SK-N-SH (cell line): ENCODE results near the gene GPR18. TPM values are rescaled to one million over a fixed set of nuclear protein-coding genes. Genes with fewer than 3 reads are reported as not detected.

Source experiments
- CTCF ChIA-PET: fragments of 300-600, 350-600 bp; formaldehyde crosslinking; extraction: SDS; loops from one replicate; lab custom pipeline; 2021; lab: Yijun Ruan, JAX
- POLR2A ChIA-PET: fragments of 350-600 bp; sonication (Branson Sonifier 250); formaldehyde crosslinking; extraction: SDS; loops from one replicate; lab custom pipeline; 2020; ENCODE audit warnings: antibody characterized with exemption, inconsistent platforms; lab: Yijun Ruan, JAX
- DNase-seq: peaks from one replicate; pipeline ENCODE4 v3.0.0; 2012
- H2AFZ ChIP-seq: fragments of 200-600 bp; sonication (generic); 2 replicates; pipeline ENCODE4 v1.8.1; 2016; ENCODE audit warnings: antibody characterized with exemption, mild to moderate bottlenecking, low read depth
- H3F3A ChIP-seq: fragments of 200-600 bp; sonication (generic); replicated peaks from 2 replicates; pipeline ENCODE3; 2016; ENCODE audit warnings: antibody characterized with exemption, mild to moderate bottlenecking; ENCODE audit not compliant: insufficient read depth
- H3K27ac ChIP-seq, 2 experiments: fragments of 200-500 bp in 1 of 2; fragments of 200-600 bp in 1 of 2; sonication (Bioruptor generic) in 1 of 2; sonication (generic), shearing (Covaris generic) in 1 of 2; 2 replicates each; pipeline versions ENCODE4 v1.5.1 to v1.6.1; 2014 to 2016; ENCODE audit warnings: low read depth in 2 of 2, inconsistent platforms in 1 of 2, low read length in 1 of 2, mild to moderate bottlenecking in 1 of 2, mixed read lengths in 1 of 2
- H3K27me3 ChIP-seq: fragments of 200-600 bp; sonication (generic), shearing (Covaris generic); 2 replicates; pipeline ENCODE4 v1.6.1; 2016; ENCODE audit warnings: mixed run types; ENCODE audit not compliant: insufficient read depth
- H3K36me3 ChIP-seq, 2 experiments: fragments of 200-500 bp in 1 of 2; fragments of 200-600 bp in 1 of 2; sonication (Bioruptor generic) in 1 of 2; sonication (generic) in 1 of 2; replicated peaks in 1 of 2; 2 replicates each; pipeline versions ENCODE3 to v1.5.1; 2014 to 2016; ENCODE audit warnings: low read length in 1 of 2, mild to moderate bottlenecking in 1 of 2; ENCODE audit not compliant: insufficient read depth in 2 of 2, control insufficient read depth in 1 of 2
- H3K4me1 ChIP-seq, 2 experiments: fragments of 200-500 bp in 1 of 2; fragments of 200-600 bp in 1 of 2; sonication (Bioruptor generic) in 1 of 2; sonication (generic), shearing (Covaris generic) in 1 of 2; 2 replicates each; pipeline versions ENCODE4 v1.5.1 to v1.6.1; 2014 to 2016; ENCODE audit warnings: low read depth in 1 of 2, low read length in 1 of 2, mixed run types in 1 of 2; ENCODE audit not compliant: insufficient read depth in 2 of 2, control insufficient read depth in 1 of 2
- H3K4me2 ChIP-seq: fragments of 200-600 bp; sonication (generic), shearing (Covaris generic); 2 replicates; pipeline ENCODE4 v1.6.1; 2017; ENCODE audit warnings: mixed run types
- H3K4me3 ChIP-seq, 2 experiments: fragments of 200-500 bp in 1 of 2; fragments of 200-600 bp in 1 of 2; sonication (Bioruptor generic) in 1 of 2; sonication (generic), shearing (Covaris generic) in 1 of 2; 2 replicates each; pipeline versions ENCODE4 v1.5.1 to v1.8.1; 2014 to 2016; ENCODE audit warnings: low read depth in 2 of 2, inconsistent platforms in 1 of 2, low read length in 1 of 2, mild to moderate bottlenecking in 1 of 2, mixed read lengths in 1 of 2, moderate library complexity in 1 of 2
- H3K79me2 ChIP-seq: fragments of 200-600 bp; sonication (generic); 2 replicates; pipeline ENCODE4 v1.8.1; 2017; ENCODE audit warnings: mild to moderate bottlenecking; ENCODE audit not compliant: insufficient read depth
- H3K9ac ChIP-seq: fragments of 200-600 bp; sonication (generic); 2 replicates; pipeline ENCODE4 v1.6.1; 2017; ENCODE audit warnings: mixed run types
- H3K9me2 ChIP-seq: fragments of 200-600 bp; sonication (generic); 2 replicates; pipeline ENCODE4 v1.6.1; 2017; ENCODE audit warnings: mixed run types
- H3K9me3 ChIP-seq: fragments of 200-600 bp; sonication (generic); 2 replicates; pipeline ENCODE4 v1.6.1; 2017; ENCODE audit warnings: mixed run types, mild to moderate bottlenecking, moderate library complexity
- H4K20me1 ChIP-seq: fragments of 200-600 bp; sonication (generic); 2 replicates; pipeline ENCODE4 v1.6.1; 2017; ENCODE audit warnings: mild to moderate bottlenecking, mixed run types; ENCODE audit not compliant: insufficient read depth
- FOSL2 ChIP-seq: IDR thresholded peaks from 2 replicates; pipeline ENCODE4 v1.4.0; 2012; ENCODE audit warnings: low read depth, mild to moderate bottlenecking, moderate library complexity, borderline replicate concordance
- FOXM1 ChIP-seq: IDR thresholded peaks from 2 replicates; pipeline ENCODE4 v1.4.0; 2012; ENCODE audit warnings: low read depth, mild to moderate bottlenecking
- IRF3 ChIP-seq: fragments of 150-350 bp; IDR thresholded peaks from 2 replicates; pipeline ENCODE4 v1.6.1; 2016; ENCODE audit warnings: mild to moderate bottlenecking, low read depth, low read length
- NFIC ChIP-seq: IDR thresholded peaks from 2 replicates; pipeline ENCODE4 v1.4.0; 2012; ENCODE audit warnings: borderline replicate concordance
- RXRA ChIP-seq: IDR thresholded peaks from 2 replicates; pipeline ENCODE4 v1.4.0; 2012; ENCODE audit warnings: low read depth, mild to moderate bottlenecking, borderline replicate concordance
- SIN3A ChIP-seq: IDR thresholded peaks from 2 replicates; pipeline ENCODE4 v1.6.1; 2012; ENCODE audit warnings: low read depth, mild to moderate bottlenecking, low read length, moderate library complexity, borderline replicate concordance
- TAF1 ChIP-seq: IDR thresholded peaks from 2 replicates; pipeline ENCODE4 v1.6.1; 2012; ENCODE audit warnings: low read depth, mild to moderate bottlenecking, low read length, moderate library complexity, borderline replicate concordance
- TEAD4 ChIP-seq: IDR thresholded peaks from 2 replicates; pipeline ENCODE4 v1.4.0; 2012; ENCODE audit warnings: mild to moderate bottlenecking, borderline replicate concordance; ENCODE audit not compliant: insufficient read depth
- YY1 ChIP-seq: IDR thresholded peaks from 2 replicates; pipeline ENCODE4 v1.4.0; 2012; ENCODE audit warnings: low read depth, mild to moderate bottlenecking
- ZBTB33 ChIP-seq: IDR thresholded peaks from 2 replicates; pipeline ENCODE4 v1.4.0; 2012; ENCODE audit warnings: low read depth, borderline replicate concordance
- WGBS: methylation state at CpG from one replicate; pipeline ENCODE4 v1.1.6; 2017; ENCODE audit warnings: low lambda C conversion rate; 5-methylcytosine and 5-hydroxymethylcytosine counted together
- polyA plus RNA-seq, 3 experiments: library from polyadenylated mRNA; depleted of rRNA; stranded (reverse); fragments of >200 nt; gene quantifications; 2 replicates each; pipeline ENCODE4 v1.2.3, GENCODE V29; 2012

The GPR18 gene
- polyA plus RNA-seq, 1 of the 3 experiments (the other 2 are of a cell fraction), result not detected

GRCh38 chr13:99218969-99219368 is 39.2 kb downstream of the GPR18 start:
- Histone ChIP-seq H3F3A (no peaks in the 10 kb centered on the region), H3K9me2 (no peaks in the 10 kb centered on the region), H4K20me1 (no peaks in the 10 kb centered on the region; the same call in 1 of the 2 replicates), H3K4me3 (no peak overlapping the region), H3K4me2 (no peak overlapping the region), H3K9ac (no peak overlapping the region), H3K9me3 (no peaks in the 10 kb centered on the region), H3K79me2 (peaks cover 86% of the 10 kb centered on the region), H2AFZ (no peak overlapping the region), H3K36me3 (peaks cover 6 to 17% of the 10 kb centered on the region in 2 experiments), H3K4me1 (peaks cover 0 to 10% of the 10 kb centered on the region in 2 experiments; a peak in 1 of 4 replicates), H3K27me3 (no peaks in the 10 kb centered on the region), H3K27ac (no peak overlapping the region; a peak in 1 of 4 replicates)
- no peak for DNase-seq
- WGBS, result 90% methylated on average over 2 of the region's 2 CpGs
- POLR2A ChIA-PET, result no interaction called here
- CTCF ChIA-PET, result interaction anchor here (1.4 to 2.2 kb wide), 2 partner anchors 18 to 42 kb away, joined by 5 to 7 read pairs; partner anchors contain the start of gene UBAC2
- TF ChIP-seq TEAD4 (no peak), SIN3A (no peak)

- no peaks in the 10 kb centered on the region for H3K9me3 ChIP-seq
- no peak overlapping the region for H2AFZ ChIP-seq
- TF ChIP-seq IRF3 (no peak), FOSL2 (no peak), YY1 (no peak), NFIC (no peak), ZBTB33 (no peak), SIN3A (no peak), TAF1 (no peak), FOXM1 (no peak), RXRA (no peak)
- no peaks in the 10 kb centered on the region for H3K27me3 ChIP-seq
- peaks cover 6 to 17% of the 10 kb centered on the region in 2 experiments for H3K36me3 ChIP-seq
- no peak overlapping the region for H3K4me3 ChIP-seq
- H3K4me2 ChIP-seq, result no peak overlapping the region
- H3K9me2 ChIP-seq, result no peaks in the 10 kb centered on the region
- 91% methylated on average over 6 of the region's 6 CpGs for WGBS
- CTCF ChIA-PET, result interaction anchor here (1.4 to 2.2 kb wide), 2 partner anchors 17 to 42 kb away, joined by 5 to 7 read pairs; partner anchors contain the start of gene UBAC2
- no peak for DNase-seq
- POLR2A ChIA-PET, result no interaction called here
- no peak overlapping the region; a peak in 1 of 4 replicates for H3K27ac ChIP-seq
- peaks cover 86% of the 10 kb centered on the region for H3K79me2 ChIP-seq
- H3K9ac ChIP-seq, result no peak overlapping the region
- H4K20me1 ChIP-seq, result no peaks in the 10 kb centered on the region; the same call in 1 of the 2 replicates
- no peaks in the 10 kb centered on the region for H3F3A ChIP-seq
- peaks cover 0 to 10% of the 10 kb centered on the region in 2 experiments; a peak in 1 of 4 replicates for H3K4me1 ChIP-seq
Observed at GRCh38 chr13:99218545-99218944, 39.6 kb downstream of the GPR18 start.
